ENCODE data around the gene CCDC134. TPM values are rescaled to one million over a fixed set of nuclear protein-coding genes. Genes with fewer than 3 reads are reported as not detected.
A peak's percentile ranks its signal among the peaks of the same experiment; 100 is the strongest.

The CCDC134 gene
- total and polyA plus RNA-seq, 9 of the 15 experiments (the other 6 are each of a cell fraction or from before 2014, with no cell fraction given), result 0.56 to 11.9 (median 5.3) TPM

GRCh38 chr22:41831383-41831782 is 30.9 kb downstream of the CCDC134 start:
- no peak for FAIRE-seq
- no TSS peak for BruUV-seq (replicated peaks)
- peaks cover 17 to 18% of the 10 kb centered on the region in 2 experiments; a peak in 4 of 5 replicates for H3K4me1 ChIP-seq (replicated peaks in 1 of 2; ENCODE audit: control insufficient read depth in 2 of 2, insufficient read depth in 2 of 2, low read length in 2 of 2)
- H3K9me3 ChIP-seq (replicated peaks; ENCODE audit: control insufficient read depth, insufficient read depth, low read depth, low read length), result no peaks in the 10 kb centered on the region; the same call in 1 of the 2 replicates
- peaks cover 39% of the 10 kb centered on the region for H3K79me2 ChIP-seq (ENCODE audit: control insufficient read depth, insufficient read depth, low read length)
- WGBS (ENCODE audit: insufficient coverage, low coverage, missing lambda C conversion rate), result 96% methylated on average over 4 of the region's 6 CpGs
- H3K9me1 ChIP-seq (ENCODE audit: control insufficient read depth, insufficient read depth, low read length), result no peaks in the 10 kb centered on the region
- ChIA-PET POLR2A (no interaction called here), CTCF (ENCODE audit: low intra/inter-chr PET ratio) (no interaction called here)
- intact Hi-C loops (cut with micrococcal nuclease) (no loop called here), in situ Hi-C loops (cut with MboI) (no loop called here)
- peaks cover 19% of the 10 kb centered on the region for H3K36me3 ChIP-seq (ENCODE audit: control insufficient read depth, insufficient read depth, low read length)
- H3K27ac ChIP-seq (ENCODE audit: extremely low read depth, low read depth, low read length), result peak overlapping the region; percentile 23; the same call in 1 of the 3 replicates
- H3K9ac ChIP-seq (ENCODE audit: insufficient read depth in 1 of 2, low read depth in 2 of 2, low read length in 2 of 2), result peak overlapping the region in 1 of 2 experiments; percentile 93; a peak in 1 of 4 replicates
- no peaks in the 10 kb centered on the region for H3K27me3 ChIP-seq (ENCODE audit: control insufficient read depth in 2 of 2, insufficient read depth in 2 of 2, low read length in 2 of 2)
- no peaks in the 10 kb centered on the region for H4K20me1 ChIP-seq (replicated peaks; ENCODE audit: control insufficient read depth, insufficient read depth, low read length)
- H3K4me3 ChIP-seq, result no peak overlapping the region
- no peak overlapping the region for H2AFZ ChIP-seq (ENCODE audit: low read depth, low read length)
- DNase-seq (ENCODE audit: extremely low read depth in 1 of 4, low spot score in 3 of 4), result no peak
- H3K4me2 ChIP-seq (ENCODE audit: insufficient read depth, low read length), result 0 out of 2 replicates have a peak overlapping the region, but pooled peaks have one; percentile 86
- no peak for ATAC-seq
- TF ChIP-seq HLTF (IDR thresholded peaks at IDR 0.05), result no peak
- TF ChIP-seq NUFIP1 (IDR thresholded peaks at IDR 0.05; ENCODE audit: partially characterized antibody), result no peak
- no peak for TF ChIP-seq IFI16 (CRISPR knock-in tag; IDR thresholded peaks at IDR 0.05)
- no peak for TF ChIP-seq RAD21 (CRISPR knock-in tag; conservative IDR thresholded peaks at IDR 0.05 in 1 of 2, IDR thresholded peaks at IDR 0.05 in 1 of 2)
- TF ChIP-seq ARID3A (IDR thresholded peaks at IDR 0.05; ENCODE audit: borderline replicate concordance, low read depth, low read length), result no peak
- TF ChIP-seq ZNF175 (CRISPR knock-in tag; IDR thresholded peaks at IDR 0.05; ENCODE audit: low read depth), result no peak
- no peak for TF ChIP-seq XRCC4 (IDR thresholded peaks at IDR 0.05; ENCODE audit: extremely low read depth, insufficient read depth, insufficient read length)
- TF ChIP-seq, protein P1, sequence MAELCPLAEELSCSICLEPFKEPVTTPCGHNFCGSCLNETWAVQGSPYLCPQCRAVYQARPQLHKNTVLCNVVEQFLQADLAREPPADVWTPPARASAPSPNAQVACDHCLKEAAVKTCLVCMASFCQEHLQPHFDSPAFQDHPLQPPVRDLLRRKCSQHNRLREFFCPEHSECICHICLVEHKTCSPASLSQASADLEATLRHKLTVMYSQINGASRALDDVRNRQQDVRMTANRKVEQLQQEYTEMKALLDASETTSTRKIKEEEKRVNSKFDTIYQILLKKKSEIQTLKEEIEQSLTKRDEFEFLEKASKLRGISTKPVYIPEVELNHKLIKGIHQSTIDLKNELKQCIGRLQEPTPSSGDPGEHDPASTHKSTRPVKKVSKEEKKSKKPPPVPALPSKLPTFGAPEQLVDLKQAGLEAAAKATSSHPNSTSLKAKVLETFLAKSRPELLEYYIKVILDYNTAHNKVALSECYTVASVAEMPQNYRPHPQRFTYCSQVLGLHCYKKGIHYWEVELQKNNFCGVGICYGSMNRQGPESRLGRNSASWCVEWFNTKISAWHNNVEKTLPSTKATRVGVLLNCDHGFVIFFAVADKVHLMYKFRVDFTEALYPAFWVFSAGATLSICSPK (IDR thresholded peaks at IDR 0.05; ENCODE audit: borderline replicate concordance), result no peak
- TF ChIP-seq TBP (optimal IDR thresholded peaks at IDR 0.05; ENCODE audit: low read depth, low read length), result no peak
- TF ChIP-seq, protein P2, sequence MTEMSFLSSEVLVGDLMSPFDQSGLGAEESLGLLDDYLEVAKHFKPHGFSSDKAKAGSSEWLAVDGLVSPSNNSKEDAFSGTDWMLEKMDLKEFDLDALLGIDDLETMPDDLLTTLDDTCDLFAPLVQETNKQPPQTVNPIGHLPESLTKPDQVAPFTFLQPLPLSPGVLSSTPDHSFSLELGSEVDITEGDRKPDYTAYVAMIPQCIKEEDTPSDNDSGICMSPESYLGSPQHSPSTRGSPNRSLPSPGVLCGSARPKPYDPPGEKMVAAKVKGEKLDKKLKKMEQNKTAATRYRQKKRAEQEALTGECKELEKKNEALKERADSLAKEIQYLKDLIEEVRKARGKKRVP (CRISPR knock-in tag; IDR thresholded peaks at IDR 0.05), result no peak
- no peak for TF ChIP-seq CAMTA2 (CRISPR knock-in tag; conservative IDR thresholded peaks at IDR 0.05)
- TF ChIP-seq THRA (IDR thresholded peaks at IDR 0.05), result no peak
- TF ChIP-seq, protein P3, sequence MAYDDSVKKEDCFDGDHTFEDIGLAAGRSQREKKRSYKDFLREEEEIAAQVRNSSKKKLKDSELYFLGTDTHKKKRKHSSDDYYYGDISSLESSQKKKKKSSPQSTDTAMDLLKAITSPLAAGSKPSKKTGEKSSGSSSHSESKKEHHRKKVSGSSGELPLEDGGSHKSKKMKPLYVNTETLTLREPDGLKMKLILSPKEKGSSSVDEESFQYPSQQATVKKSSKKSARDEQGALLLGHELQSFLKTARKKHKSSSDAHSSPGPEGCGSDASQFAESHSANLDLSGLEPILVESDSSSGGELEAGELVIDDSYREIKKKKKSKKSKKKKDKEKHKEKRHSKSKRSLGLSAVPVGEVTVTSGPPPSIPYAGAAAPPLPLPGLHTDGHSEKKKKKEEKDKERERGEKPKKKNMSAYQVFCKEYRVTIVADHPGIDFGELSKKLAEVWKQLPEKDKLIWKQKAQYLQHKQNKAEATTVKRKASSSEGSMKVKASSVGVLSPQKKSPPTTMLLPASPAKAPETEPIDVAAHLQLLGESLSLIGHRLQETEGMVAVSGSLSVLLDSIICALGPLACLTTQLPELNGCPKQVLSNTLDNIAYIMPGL (CRISPR knock-in tag; IDR thresholded peaks at IDR 0.05), result no peak
- no peak for TF ChIP-seq SIX5 (IDR thresholded peaks at IDR 0.05; ENCODE audit: borderline replicate concordance in 1 of 2, insufficient read depth in 1 of 2, low read depth in 1 of 2, low read length in 2 of 2)
- TF ChIP-seq FOXK1 (CRISPR knock-in tag; IDR thresholded peaks at IDR 0.05; ENCODE audit: borderline replicate concordance), result no peak

All from K562 (cell line).